ENCODE data around the gene EPHB2.

The EPHB2 gene

DNA sequence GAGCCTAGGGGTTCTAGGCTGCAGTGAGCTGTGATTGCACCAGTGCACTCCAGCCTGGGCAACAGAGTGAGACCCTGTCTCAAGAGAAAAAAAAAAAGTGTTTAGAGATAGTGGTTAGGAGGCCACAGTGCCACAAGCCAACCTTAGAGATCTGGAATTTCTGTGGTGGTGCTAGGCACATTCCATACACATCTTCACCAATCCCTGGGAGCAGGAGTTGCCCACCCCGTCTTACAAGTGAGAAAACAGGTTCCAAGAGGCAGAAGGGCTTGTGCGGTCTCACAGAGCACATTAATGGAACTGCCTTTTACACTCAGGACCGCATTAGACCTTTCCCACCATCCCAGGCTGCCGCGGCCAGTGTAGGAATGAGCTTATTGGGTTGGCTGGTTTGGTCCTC lies 93.2 kb downstream of the EPHB2 start:
- DNase-seq (ENCODE audit: low read depth) = no peak

- no peak for DNase-seq (ENCODE audit: low read depth)
Measured at GRCh38 chr1:22804406-22804805, 93.8 kb downstream of the EPHB2 start.

DNA sequence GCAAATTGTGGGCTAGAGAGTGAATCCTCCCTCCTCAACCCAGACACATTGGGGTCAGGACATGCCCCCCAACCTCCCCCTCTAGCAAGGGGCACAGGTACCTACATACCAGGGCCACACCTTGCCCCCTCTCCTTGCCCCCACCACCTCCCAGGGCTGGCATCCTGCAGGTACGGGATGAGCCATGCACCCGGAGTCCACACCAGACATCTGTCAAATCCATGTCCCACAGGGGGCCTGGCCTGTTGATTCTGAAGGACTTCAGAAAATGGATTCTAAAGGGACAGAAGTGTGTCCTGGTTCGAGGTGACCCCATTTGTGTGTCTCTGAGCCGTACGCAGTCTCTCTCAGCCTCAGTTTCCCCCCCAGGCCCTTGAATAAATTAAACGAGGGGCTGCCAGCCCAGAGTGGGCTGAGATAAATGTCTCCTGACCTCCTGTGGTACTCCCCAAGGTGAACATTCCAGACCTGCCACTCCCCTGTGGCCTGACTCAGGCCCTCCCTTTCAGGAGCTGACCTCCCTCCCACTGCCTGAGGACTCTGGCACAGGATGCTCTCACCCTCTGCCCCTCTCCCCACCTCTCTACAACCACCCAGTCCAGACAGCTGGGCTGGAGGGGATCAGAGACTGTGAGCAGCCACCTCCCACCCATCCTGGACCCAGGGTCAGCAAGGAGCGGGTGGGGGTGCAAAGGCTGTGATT lies 94.5 kb downstream of the EPHB2 start:
- DNase-seq (ENCODE audit: low read depth) = no peak

GRCh38 chr1:22805672-22806038 lies 95.0 kb downstream of the EPHB2 start:
- no peak for DNase-seq (ENCODE audit: low read depth)

DNA sequence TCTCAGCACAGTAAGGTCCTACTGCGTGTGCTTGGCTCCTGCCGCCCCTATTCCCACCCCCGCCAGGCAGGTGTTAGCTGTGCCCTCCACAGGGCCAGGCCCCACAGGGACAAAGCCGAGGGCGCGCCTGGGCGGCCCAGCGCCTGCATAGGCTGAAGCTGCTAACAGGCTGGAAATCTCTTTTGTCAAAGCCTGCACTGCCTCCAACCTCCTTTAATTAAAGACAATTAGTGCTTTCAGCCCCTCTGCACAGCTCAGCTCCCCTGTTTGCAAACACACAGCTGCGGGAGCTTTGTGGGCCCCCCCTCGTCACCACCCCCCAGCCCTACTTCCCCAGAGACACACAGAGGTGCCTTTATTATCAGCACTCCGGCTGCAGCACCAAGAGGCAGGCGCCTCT lies 95.9 kb downstream of the EPHB2 start:
- no peak for DNase-seq (ENCODE audit: low read depth)

DNA sequence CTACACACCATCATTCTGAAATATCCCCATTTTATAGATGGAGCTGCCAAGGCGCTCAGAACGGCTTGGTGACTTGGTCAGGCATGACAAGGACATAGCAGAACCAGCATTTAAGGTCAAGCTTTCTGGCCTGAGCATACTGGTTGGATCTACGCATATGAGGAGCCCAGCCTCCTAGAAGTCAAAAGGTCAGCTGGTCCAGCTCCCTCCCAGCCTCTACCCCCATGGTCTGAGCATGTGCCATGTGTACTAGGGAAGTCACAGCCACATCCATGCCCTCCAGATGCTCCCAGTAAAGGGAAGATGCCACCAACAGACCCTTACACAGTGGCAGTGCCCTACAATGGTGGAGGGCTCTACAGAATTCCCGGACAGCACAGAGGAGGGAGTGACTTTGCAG lies 96.7 kb downstream of the EPHB2 start:
- no peak for DNase-seq (ENCODE audit: low read depth)

DNA sequence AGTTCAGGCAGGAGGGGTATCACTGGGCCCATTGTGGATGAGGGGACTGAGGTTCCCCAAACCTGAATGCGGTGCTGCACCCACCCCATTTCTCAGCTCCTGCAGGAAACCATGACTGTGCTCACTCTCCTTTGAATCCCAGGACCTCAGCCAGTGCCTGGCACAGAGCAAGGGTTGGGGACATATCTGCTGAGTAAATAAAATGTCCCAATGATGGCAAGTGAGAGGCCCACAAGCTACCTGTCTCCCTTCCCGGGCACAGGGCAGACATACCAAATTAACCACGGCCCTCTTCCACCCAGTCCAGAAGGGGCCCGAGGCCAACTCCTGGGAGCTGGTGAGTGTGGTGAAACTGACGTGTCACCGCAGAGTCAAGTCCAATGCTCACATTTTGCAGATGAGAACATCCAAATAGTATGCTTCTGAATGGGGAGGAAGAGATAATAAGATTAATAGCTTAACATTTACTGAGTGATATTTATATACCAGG lies 97.6 kb downstream of the EPHB2 start:
- DNase-seq (ENCODE audit: low read depth) = no peak

DNA sequence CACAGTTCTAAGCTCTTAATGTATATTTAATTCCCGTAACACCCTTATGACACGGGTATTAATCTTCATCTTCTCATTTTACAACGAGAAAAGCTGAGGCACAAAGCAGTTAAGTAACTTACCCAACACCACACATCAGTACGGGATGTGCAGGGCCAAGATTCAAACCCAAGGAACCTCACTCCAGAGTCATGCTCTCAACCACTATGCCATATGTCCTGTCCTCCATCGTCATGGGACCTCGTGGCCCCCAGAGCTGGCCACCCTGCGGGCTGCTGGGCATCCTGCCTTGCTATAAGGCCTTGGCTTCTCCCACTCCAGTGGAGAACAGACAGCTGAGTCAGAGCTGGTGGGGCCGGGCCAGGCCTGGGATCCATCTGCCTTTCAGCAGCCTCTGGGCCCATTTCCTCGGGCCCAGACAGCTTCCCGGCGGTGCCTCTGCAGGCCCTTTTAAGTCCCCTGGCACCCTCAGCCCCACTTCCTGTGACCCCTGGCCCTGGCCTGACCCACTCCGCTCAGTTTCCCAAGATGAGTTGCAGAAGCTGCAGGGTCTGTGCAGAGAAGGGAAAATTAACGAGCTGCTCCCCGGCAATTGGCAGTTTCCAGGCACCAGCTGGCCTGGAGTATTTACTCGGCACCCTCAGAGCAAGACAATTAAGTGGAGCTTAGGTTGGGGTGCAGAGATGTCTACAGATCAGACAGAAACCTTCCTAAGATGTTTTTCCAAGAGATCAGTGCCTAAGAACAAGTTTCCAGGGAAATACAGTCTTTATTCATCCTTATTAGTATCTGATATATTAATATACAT lies 98.2 kb downstream of the EPHB2 start:
- DNase-seq (ENCODE audit: low read depth) = no peak

DNA sequence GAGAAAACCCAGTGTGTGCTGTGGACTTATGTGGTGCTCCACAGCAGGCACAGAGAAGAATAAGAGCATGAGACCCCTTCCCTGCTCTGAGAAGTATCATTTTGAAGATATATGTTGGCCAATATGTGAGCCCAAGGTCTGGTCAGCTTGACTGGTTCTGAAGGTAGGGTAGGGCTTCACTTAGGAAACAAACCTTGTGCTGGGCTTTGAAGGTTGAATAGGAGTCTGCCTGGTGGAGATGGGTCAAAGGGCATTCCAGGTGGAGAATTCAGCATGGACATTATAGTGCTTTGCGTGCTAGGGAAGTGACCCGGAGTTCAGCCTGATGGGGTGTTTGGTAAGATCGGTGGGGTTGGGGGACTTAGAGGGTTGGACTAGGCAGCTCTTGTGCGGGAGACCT lies 99.1 kb downstream of the EPHB2 start:
- DNase-seq (ENCODE audit: low read depth) = no peak

GRCh38 chr1:22810378-22810777 lies 99.7 kb downstream of the EPHB2 start:
- no peak for DNase-seq (ENCODE audit: low read depth)

GRCh38 chr1:22812092-22812880 lies 101.6 kb downstream of the EPHB2 start:
- DNase-seq (ENCODE audit: low read depth) = no peak

GRCh38 chr1:22812993-22813790 lies 102.6 kb downstream of the EPHB2 start:
- DNase-seq (ENCODE audit: low read depth) = no peak

GRCh38 chr1:22814176-22815042 lies 103.8 kb downstream of the EPHB2 start:
- no peak for DNase-seq (ENCODE audit: low read depth)

GRCh38 chr1:22815043-22815365 lies 104.4 kb downstream of the EPHB2 start:
- DNase-seq (ENCODE audit: low read depth) = no peak

- no peak for DNase-seq (ENCODE audit: low read depth)
Measured at GRCh38 chr1:22815421-22816066, 104.9 kb downstream of the EPHB2 start.

GRCh38 chr1:22816067-22816775 lies 105.6 kb downstream of the EPHB2 start:
- DNase-seq (ENCODE audit: low read depth) = no peak

GRCh38 chr1:22816803-22817202 lies 106.2 kb downstream of the EPHB2 start:
- DNase-seq (ENCODE audit: low read depth) = no peak

DNA sequence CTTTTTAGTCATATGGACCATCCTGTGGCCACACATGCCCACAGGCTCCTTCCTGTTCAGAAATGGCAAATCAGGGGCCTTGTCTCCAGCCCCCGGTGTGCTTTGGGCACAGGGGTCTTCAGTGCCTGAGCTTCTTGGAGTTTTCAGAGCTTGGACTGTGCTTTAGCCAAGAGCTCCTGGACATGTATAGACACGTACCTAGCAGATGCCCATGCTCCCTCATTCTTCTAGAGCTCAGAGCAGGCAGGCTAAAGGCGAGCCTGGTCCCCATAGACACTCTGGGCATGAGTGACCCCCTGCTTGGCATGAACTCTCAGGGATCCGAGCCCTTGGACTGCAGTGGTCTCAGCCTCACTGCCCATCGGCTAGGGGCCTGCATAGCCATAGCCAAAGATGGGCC lies 106.8 kb downstream of the EPHB2 start:
- no peak for DNase-seq (ENCODE audit: low read depth)

DNA sequence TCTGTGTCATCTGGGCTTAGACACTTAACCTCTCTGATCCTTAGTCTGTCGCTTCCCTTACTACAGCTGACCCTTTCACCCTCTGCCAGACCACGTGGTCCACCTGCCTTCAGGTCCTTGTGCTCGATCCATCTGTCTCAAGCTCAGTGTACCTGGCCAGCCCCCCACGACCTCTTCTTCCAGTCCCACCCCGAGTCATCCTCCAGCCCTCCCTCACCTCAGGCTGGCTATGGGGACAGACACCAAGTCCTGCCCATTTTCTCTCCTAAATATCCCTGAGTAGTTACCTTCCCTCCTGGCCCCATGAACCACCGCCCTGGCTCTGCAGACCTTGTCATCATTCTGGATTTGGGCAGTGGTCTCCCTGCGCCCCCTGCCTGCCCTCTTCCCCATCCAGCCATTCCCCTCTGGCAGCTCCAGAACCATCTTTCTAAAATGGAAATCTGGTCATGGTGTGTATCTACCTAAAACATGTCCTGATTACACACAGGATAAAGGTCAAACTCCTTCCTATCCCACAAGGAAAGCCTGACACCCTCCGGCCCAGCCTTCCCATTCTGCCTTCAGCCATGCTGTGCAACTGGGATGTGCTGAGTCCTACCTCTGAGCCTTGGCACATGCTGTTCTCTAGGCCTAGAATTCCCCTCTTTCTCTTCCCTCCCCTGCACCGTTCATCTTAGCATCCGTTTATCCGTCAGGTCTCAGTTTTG lies 107.6 kb downstream of the EPHB2 start:
- DNase-seq (ENCODE audit: low read depth) = no peak

Measured in stimulated activated CD8-positive, alpha-beta memory T cell treated with anti-CD3 and anti-CD28 coated beads, Interleukin-15, amount 100 ng/mL, for 24 hours (primary cell).